ENCODE results near the gene BSND.
"Not testable (repeated sequence)": the region's sequence is repeated elsewhere in the genome, so short reads cannot be mapped to it uniquely, and the experiment has no call there.

BSND gene

GRCh38 chr1:55012661-55013060 is 13.9 kb downstream of the BSND start:
- ChIA-PET CTCF (no interaction called here), POLR2A (no interaction called here)
- DNase-seq (ENCODE audit: extremely low spot score), result no peak
- TF ChIP-seq ZNF384 (IDR thresholded peaks at IDR 0.05) (no peak), ARNT (IDR thresholded peaks at IDR 0.05) (no peak), FOXK2 (IDR thresholded peaks at IDR 0.05) (no peak), FOXA1 (IDR thresholded peaks at IDR 0.05) (no peak), SP1 (IDR thresholded peaks at IDR 0.05) (no peak), HDGF (IDR thresholded peaks at IDR 0.05; ENCODE audit: borderline replicate concordance) (no peak), CTBP1 (IDR thresholded peaks at IDR 0.05; ENCODE audit: borderline replicate concordance) (no peak), TARDBP (IDR thresholded peaks at IDR 0.05) (no peak), NFRKB (IDR thresholded peaks at IDR 0.05) (no peak), SUZ12 (IDR thresholded peaks at IDR 0.05) (no peak)

GRCh38 chr1:55015123-55015522 is 16.4 kb downstream of the BSND start:
- ChIA-PET POLR2A (interaction anchor here (1.0 kb wide), 1 partner anchor 65 kb away, joined by 3 read pairs; no protein-coding TSS in a partner anchor), CTCF (interaction anchor here (1.8 kb wide), 1 partner anchor 64 kb away, joined by 6 read pairs; no protein-coding TSS in a partner anchor)
- no peak for DNase-seq (ENCODE audit: extremely low spot score)
- TF ChIP-seq SUZ12 (IDR thresholded peaks at IDR 0.05) (no peak), ZNF384 (IDR thresholded peaks at IDR 0.05) (no peak), BHLHE40 (IDR thresholded peaks at IDR 0.05; ENCODE audit: borderline replicate concordance) (no peak), SP1 (IDR thresholded peaks at IDR 0.05) (no peak), L3MBTL2 (conservative IDR thresholded peaks at IDR 0.05) (no peak), ELF4 (IDR thresholded peaks at IDR 0.05) (no peak), ARNT (IDR thresholded peaks at IDR 0.05) (no peak), TARDBP (IDR thresholded peaks at IDR 0.05) (no peak), FOXA1 (IDR thresholded peaks at IDR 0.05) (no peak), FOXM1 (IDR thresholded peaks at IDR 0.05; ENCODE audit: borderline replicate concordance) (no peak), CTBP1 (IDR thresholded peaks at IDR 0.05; ENCODE audit: borderline replicate concordance) (no peak), HDGF (IDR thresholded peaks at IDR 0.05; ENCODE audit: borderline replicate concordance) (no peak), PKNOX1 (IDR thresholded peaks at IDR 0.05) (no peak), NFRKB (IDR thresholded peaks at IDR 0.05) (no peak), LEF1 (IDR thresholded peaks at IDR 0.05; ENCODE audit: borderline replicate concordance) (no peak), FOXK2 (IDR thresholded peaks at IDR 0.05) (no peak)

DNA sequence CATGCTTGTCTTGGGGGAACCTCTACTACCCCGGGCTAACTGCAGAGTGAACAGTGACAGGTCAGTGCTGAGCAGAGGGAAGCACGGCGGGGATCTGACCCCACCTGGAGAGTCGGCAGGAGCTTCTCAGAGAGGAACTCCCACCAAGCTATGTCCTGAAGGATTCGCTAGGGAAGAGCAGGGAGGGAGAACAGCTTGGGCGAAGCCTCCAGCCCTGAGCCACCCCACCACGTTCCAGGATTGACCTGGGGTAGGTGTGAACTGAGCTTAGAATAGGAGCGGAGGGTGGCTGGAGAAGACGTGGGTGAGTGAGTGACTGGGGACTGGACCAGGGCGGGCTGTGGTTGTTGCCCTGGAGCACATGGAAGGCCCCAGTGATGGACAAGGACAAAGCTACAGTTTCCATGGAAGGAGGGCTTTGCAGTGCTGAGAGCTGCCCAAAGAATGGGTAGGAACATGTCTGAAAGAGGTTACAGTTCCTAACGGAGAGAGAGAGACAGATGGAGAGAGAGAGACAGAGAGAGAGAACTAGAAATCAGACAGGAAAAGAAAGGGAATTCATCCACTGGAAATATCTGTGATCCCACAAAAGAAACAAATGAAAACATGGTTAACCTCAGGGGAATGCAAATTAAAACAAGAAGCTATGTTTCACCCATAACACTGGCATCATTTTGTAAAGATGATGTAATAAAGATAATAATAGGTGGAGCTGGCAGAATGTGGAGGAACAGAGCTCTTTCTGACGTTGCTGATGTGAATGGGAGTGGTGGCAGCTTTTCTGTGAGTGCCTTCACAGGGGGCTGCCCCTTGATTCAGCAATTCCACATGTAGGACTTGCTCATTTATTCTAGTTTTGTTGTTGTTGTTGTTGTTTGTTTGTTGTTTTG is 17.2 kb downstream of the BSND start:
- TF ChIP-seq PKNOX1 (IDR thresholded peaks at IDR 0.05) (no peak), LEF1 (IDR thresholded peaks at IDR 0.05; ENCODE audit: borderline replicate concordance) (no peak), SP1 (IDR thresholded peaks at IDR 0.05) (no peak), L3MBTL2 (conservative IDR thresholded peaks at IDR 0.05) (no peak), TARDBP (IDR thresholded peaks at IDR 0.05) (no peak), SUZ12 (IDR thresholded peaks at IDR 0.05) (no peak), BHLHE40 (IDR thresholded peaks at IDR 0.05; ENCODE audit: borderline replicate concordance) (no peak)
- ChIA-PET CTCF (interaction anchor here (0.6 to 1.8 kb wide), 4 partner anchors 20 to 263 kb away, joined by 3 to 6 read pairs (median 4); no protein-coding TSS in a partner anchor), POLR2A (no interaction called here)
- DNase-seq (ENCODE audit: extremely low spot score), result no peak

DNA sequence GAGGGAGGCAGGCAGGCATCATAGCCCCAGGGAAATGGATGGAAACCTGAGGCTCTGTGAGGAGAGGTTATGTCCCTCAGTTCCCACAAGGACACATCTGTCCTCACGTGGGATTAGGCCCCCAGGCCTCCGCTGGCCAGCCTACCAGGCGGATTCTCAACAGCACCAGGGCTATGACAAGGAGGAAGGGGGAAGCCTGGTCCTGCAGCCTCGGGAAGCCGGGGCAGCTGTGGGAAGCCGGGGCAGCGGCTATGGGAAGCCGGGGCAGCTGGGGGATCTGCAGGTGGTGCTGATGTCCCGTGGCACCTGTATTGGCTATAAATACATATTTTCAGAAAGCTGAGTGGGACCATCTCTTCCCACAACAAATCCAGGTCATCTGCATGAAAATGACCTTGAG is 19.7 kb downstream of the BSND start:
- no peak for DNase-seq (ENCODE audit: extremely low spot score)
- POLR2A ChIA-PET, result no interaction called here
- CTCF ChIA-PET, result interaction anchor here (0.6 to 1.8 kb wide), 2 partner anchors 74 to 215 kb away, joined by 3 to 5 read pairs; no protein-coding TSS in a partner anchor

DNA sequence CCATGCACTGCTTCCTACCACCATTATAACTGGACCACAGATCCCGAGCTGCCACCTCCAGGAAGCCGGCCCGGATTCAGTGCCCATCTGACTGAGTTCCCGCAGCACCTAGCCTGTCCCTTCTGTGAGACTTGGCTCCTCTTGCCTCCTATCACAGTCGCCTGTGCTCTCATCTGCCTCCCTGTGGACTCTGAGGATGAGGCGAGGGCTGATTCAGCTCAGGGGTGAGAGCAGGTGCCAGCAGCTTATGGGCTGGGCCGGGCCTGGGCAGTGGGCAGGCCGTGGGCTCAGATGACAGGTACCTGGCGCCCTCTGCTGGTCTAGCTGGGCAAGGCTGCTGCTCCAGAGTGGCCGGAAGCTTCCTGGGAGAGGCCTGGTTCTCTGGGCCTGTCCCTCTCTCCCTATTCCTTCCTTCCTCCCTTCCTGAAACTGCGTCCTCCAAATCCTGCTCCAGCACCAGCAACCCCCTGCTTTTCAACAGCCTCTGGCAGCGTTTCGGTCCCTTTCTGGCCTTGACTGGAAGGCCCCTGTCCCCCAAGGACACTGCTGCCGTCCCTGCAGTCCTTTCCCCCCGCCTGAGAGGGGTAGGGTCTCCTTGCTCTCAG is 23.3 kb downstream of the BSND start:
- TF ChIP-seq NFRKB (IDR thresholded peaks at IDR 0.05) (no peak), ZNF384 (IDR thresholded peaks at IDR 0.05) (no peak), ELF4 (IDR thresholded peaks at IDR 0.05) (no peak), SP1 (IDR thresholded peaks at IDR 0.05) (no peak), CTBP1 (IDR thresholded peaks at IDR 0.05; ENCODE audit: borderline replicate concordance) (no peak), HDGF (IDR thresholded peaks at IDR 0.05; ENCODE audit: borderline replicate concordance) (peak; percentile 93; the same call in 1 of the 2 replicates)
- CTCF ChIA-PET, result interaction anchor here (0.5 to 2.3 kb wide), 20 partner anchors 11 to 145 kb away, joined by 3 to 39 read pairs (median 4); no protein-coding TSS in a partner anchor
- DNase-seq (ENCODE audit: extremely low spot score), result peak; percentile 98
- POLR2A ChIA-PET, result interaction anchor here (1.4 kb wide), 2 partner anchors 72 to 94 kb away, joined by 4 to 6 read pairs; no protein-coding TSS in a partner anchor

More for the DNA sequence above, 19.7 kb downstream of the BSND start:
- no peak for TF ChIP-seq HDGF (IDR thresholded peaks at IDR 0.05; ENCODE audit: borderline replicate concordance)
- TF ChIP-seq L3MBTL2 (conservative IDR thresholded peaks at IDR 0.05), result no peak
- TF ChIP-seq NFRKB (IDR thresholded peaks at IDR 0.05), result no peak
- no peak for TF ChIP-seq FOXM1 (IDR thresholded peaks at IDR 0.05; ENCODE audit: borderline replicate concordance)
- TF ChIP-seq PKNOX1 (IDR thresholded peaks at IDR 0.05), result no peak
- no peak for TF ChIP-seq ELF4 (IDR thresholded peaks at IDR 0.05)
- TF ChIP-seq FOXK2 (IDR thresholded peaks at IDR 0.05), result no peak
- TF ChIP-seq BHLHE40 (IDR thresholded peaks at IDR 0.05; ENCODE audit: borderline replicate concordance), result no peak

- DNase-seq (ENCODE audit: extremely low spot score); CTCF ChIA-PET; POLR2A ChIA-PET: not testable (repeated sequence)
Observed at GRCh38 chr1:55024163-55024562, 25.4 kb downstream of the BSND start.

- POLR2A ChIA-PET, CTCF ChIA-PET: not testable (repeated sequence)
Observed at GRCh38 chr1:55026682-55027081, 27.9 kb downstream of the BSND start.

DNA sequence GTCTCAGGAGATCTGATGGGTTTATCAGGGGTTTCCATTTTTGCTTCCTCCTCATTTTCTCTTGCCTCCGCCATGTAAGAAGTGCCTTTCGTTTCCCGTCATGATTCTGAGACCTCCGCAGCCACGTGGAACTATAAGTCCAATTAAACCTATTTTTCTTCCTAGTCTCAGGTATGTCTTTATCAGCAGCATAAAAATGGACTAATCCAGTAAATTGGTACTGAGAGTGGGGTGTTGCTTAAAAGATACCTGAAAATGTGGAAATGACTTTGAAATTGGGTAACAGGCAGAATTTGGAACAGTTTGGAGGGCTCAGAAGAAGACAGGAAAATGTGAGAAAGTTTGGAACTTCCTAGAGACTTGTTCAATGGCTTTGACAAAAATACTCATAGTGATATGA is 32.4 kb downstream of the BSND start:
- CTCF ChIA-PET, POLR2A ChIA-PET: not testable (repeated sequence)

More at GRCh38 chr1:55026682-55027081, 27.9 kb downstream of the BSND start:
- not testable (repeated sequence) for DNase-seq (ENCODE audit: extremely low spot score)

More for the DNA sequence above, 32.4 kb downstream of the BSND start:
- not testable (repeated sequence) for DNase-seq (ENCODE audit: extremely low spot score)
